Rectal smooth muscle tissue (tissue), 1 donor: ENCODE data around the gene STEAP3.

Experiments
- H3K27ac ChIP-seq: one replicate; pipeline ENCODE4 v1.7.0; 2013; ENCODE audit warnings: low read depth, low read length, inconsistent platforms
- H3K27me3 ChIP-seq: one replicate; pipeline ENCODE4 v1.7.0; 2013; ENCODE audit warnings: low read length; ENCODE audit not compliant: control insufficient read depth, insufficient read depth
- H3K36me3 ChIP-seq: one replicate; pipeline ENCODE4 v1.7.0; 2013; ENCODE audit warnings: low read length; ENCODE audit not compliant: control insufficient read depth, insufficient read depth
- H3K4me1 ChIP-seq: one replicate; pipeline ENCODE4 v1.7.0; 2013; ENCODE audit warnings: low read length; ENCODE audit not compliant: control insufficient read depth, insufficient read depth
- H3K4me3 ChIP-seq: one replicate; pipeline ENCODE4 v1.7.0; 2013; ENCODE audit warnings: low read length
- H3K9ac ChIP-seq: one replicate; pipeline ENCODE4 v1.7.0; 2013; ENCODE audit warnings: low read length

STEAP3 gene

DNA sequence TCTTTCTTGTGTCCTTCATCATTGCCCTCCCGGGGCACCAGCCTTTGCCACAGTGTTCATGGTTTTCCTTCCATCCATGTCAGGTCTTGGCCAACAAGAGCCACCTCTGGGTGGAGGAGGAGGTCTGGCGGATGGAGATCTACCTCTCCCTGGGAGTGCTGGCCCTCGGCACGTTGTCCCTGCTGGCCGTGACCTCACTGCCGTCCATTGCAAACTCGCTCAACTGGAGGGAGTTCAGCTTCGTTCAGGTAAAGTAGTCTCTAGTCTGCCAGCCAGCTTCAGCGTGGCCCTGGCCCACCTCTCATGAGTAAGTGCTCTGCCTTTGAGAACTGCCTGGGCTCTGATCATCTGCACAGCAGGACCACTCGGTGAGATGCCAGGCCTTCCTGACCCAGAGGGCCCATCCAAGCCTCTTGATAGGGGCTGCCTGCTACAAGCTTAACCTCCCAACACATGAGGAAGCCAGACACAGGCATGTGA lies 31.0 kb downstream of the STEAP3 start:
- Histone ChIP-seq H3K27me3 (no peaks in the 10 kb centered on the region), H3K27ac (no peak overlapping the region), H3K4me1 (no peaks in the 10 kb centered on the region), H3K36me3 (no peaks in the 10 kb centered on the region), H3K4me3 (no peak overlapping the region), H3K9ac (no peak overlapping the region)

DNA sequence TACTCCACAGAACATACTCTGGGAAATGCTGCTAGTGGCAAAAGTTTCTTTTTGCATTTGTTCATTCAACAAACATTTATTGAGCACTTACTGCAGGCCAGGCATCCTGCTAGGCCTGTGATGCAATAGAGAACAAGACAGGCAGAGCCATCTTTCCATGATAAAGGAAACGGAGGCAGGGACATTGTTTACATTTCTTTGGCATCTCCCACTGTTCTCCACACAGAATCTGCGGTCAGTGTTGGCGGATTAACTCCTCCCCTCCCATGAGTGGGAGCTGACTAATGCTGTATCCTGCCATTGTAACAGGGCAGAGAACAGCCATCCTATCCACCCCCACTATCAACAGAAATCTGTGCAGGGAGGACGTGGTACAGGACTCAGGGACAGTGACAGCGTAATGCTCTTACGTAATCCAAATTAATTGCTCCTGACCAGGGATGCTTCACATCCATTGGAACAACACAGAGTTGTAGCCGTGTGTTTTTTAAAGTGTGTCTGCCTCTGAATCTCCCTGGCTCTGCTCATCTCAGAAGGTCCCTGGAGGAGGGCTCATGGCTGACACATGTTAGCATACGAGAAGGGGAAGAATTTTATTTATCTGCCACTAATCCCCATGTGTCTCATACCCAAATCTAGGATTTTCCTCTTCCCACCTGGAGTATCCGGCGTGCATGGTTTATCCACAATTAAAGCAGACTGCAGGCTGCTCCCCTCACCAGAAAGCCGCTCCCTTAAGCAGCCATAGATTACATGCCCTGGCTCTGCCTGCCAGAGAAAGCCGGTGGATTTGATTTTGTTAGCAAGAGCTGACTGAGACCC lies 32.3 kb downstream of the STEAP3 start:
- no peaks in the 10 kb centered on the region for H3K4me1 ChIP-seq
- no peak overlapping the region for H3K9ac ChIP-seq
- no peak overlapping the region for H3K4me3 ChIP-seq
- no peaks in the 10 kb centered on the region for H3K27me3 ChIP-seq
- H3K27ac ChIP-seq = no peak overlapping the region
- no peaks in the 10 kb centered on the region for H3K36me3 ChIP-seq

DNA sequence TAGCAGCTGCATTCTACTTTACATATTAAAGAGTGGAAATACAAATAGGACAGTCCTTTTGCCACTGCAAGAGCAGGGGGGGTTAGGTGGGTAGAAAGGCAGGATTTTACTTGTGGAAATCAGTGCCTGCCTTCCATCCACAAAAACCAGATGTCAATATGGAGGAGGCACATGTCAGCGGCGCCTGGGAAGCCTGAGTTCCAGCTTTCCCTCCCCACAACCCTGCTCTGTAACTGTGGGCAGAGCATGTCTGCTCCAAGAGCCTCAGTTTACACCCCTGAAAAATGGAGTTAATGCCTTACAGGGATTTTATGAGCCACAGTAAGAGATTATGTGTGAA lies 32.9 kb downstream of the STEAP3 start:
- no peaks in the 10 kb centered on the region for H3K4me1 ChIP-seq
- H3K27me3 ChIP-seq = no peaks in the 10 kb centered on the region
- H3K36me3 ChIP-seq = no peaks in the 10 kb centered on the region
- H3K27ac ChIP-seq = no peak overlapping the region
- H3K9ac ChIP-seq = no peak overlapping the region
- no peak overlapping the region for H3K4me3 ChIP-seq

DNA sequence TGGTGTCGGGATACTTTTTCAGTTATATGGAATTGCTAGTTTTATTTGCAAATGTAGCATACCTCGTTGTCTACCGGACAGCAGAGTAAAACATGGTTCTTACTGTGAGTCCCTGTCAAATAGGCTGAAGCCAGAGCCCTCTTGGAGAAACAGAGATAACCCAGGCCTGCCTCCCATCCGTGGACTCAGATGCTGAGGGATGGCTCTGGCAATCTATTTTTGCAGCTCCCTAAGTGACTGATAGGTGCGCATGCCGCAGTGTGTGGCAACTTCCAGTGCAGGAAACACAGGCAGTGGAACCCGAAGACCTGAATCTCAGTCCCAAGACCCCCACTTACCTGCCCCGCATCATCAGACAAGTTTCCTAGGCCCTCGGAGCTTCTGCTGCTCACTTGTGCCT lies 33.6 kb downstream of the STEAP3 start:
- no peak overlapping the region for H3K4me3 ChIP-seq

DNA sequence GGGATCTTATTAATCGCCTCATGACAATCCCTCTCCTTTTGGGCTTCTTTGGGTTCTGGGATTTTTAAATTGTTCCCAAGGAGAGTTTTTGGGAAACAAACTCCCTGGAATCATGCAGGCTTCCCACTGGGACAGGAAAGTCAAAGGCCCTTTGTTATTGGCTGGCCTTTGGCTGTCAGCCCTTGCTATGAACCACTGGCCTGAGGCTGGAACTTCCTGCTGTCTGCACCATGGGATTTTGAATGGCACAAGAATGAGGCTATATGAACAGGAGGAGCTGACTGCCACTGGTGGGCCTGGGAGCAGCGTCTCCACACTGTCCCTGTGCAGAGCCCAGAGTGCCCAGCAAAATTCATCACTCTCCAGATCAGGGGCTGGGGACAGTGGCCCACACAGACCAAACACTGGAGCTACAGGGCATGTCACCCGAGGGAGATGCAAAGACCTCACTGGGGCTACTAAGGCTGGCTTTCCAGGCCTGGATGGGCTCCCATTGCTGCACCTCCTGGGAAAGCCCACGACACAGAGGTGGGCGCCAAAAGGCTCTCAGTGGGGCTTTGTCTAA lies 35.7 kb downstream of the STEAP3 start:
- Histone ChIP-seq H3K27me3 (no peaks in the 10 kb centered on the region), H3K4me1 (no peaks in the 10 kb centered on the region), H3K36me3 (no peaks in the 10 kb centered on the region), H3K4me3 (no peak overlapping the region), H3K27ac (no peak overlapping the region), H3K9ac (no peak overlapping the region)

More for the DNA sequence above, 33.6 kb downstream of the STEAP3 start:
- Histone ChIP-seq H3K9ac (no peak overlapping the region), H3K27ac (no peak overlapping the region), H3K27me3 (no peaks in the 10 kb centered on the region), H3K4me1 (no peaks in the 10 kb centered on the region), H3K36me3 (no peaks in the 10 kb centered on the region)

DNA sequence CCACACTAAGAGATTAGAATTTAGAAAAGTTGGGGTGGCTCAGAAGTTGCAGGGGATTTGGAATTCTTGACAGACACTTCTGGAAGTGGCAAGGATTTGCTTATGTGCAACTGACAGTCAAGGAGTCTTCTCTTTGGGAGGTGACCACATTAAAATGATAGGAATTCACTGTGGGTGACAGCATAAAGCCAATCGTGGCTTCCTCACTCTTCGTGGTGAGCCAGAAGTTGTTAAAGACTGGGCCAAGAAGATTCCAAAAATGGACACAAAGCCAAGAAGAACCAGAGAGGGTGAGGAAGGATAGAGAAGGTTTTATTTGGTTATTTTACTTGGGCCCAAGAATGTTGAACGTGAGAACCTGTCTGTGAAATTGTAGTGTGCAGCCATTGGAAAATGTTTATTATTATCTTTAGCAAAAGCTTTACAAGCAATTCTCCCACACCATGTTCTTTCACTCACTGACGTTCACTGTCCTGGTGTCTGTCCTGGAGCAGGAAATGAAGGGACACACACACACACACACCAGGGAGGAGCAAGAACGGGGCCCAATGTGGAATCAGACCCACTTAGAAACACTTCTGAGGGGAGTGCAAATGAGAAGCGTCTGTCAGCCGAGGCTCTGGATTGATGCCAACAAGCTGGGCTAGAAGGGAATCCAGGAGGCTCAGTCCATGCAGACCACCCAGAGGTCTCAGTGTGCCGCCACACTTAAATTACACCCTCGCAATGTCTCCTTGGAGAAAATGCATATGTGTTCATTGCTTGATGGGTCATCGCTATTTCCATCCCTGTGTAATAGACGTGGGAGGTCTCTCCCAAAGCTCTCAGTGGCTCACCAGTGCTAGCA lies 37.2 kb downstream of the STEAP3 start:
- Histone ChIP-seq H3K27me3 (no peaks in the 10 kb centered on the region), H3K4me3 (no peak overlapping the region), H3K4me1 (no peaks in the 10 kb centered on the region)

DNA sequence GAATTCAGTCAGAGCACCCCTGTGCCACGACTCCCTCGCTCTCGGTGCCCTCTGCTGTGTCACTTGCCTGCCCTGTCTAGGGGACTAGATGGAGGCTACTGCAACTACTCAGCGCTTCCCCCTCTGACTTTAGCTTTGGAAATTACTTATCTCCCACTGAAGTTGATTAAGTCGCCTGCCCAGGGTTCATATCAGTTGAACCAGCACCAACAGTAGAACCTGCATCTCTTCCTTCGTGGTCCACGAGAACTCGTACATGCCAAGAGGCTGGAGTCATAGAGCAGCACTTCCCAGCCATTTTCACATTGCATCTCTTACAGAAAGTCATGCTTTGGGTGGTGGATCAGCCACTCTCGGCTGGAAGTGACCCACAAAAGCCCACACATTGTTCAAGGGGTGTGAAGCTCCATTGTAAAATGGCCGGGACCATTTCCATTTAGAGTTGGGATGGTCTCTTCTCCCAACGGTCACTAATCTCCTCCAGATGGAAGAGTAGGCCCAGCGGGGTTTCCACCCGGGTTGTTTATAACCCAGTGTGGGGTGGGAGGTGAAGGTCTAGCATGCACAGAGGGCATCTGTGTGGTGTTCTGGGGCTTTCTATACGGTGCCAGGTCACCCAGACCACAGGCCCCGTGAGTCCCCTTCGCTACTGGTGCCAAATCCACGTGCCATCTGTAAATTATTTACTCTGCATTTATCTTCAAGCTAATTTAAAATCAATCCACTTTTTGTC lies 38.0 kb downstream of the STEAP3 start:
- H3K36me3 ChIP-seq = no peaks in the 10 kb centered on the region
- no peaks in the 10 kb centered on the region for H3K4me1 ChIP-seq
- no peak overlapping the region for H3K27ac ChIP-seq
- H3K27me3 ChIP-seq = no peaks in the 10 kb centered on the region
- no peak overlapping the region for H3K4me3 ChIP-seq
- H3K9ac ChIP-seq = no peak overlapping the region

More for the DNA sequence above, 37.2 kb downstream of the STEAP3 start:
- no peaks in the 10 kb centered on the region for H3K36me3 ChIP-seq
- H3K27ac ChIP-seq = no peak overlapping the region
- H3K9ac ChIP-seq = no peak overlapping the region

DNA sequence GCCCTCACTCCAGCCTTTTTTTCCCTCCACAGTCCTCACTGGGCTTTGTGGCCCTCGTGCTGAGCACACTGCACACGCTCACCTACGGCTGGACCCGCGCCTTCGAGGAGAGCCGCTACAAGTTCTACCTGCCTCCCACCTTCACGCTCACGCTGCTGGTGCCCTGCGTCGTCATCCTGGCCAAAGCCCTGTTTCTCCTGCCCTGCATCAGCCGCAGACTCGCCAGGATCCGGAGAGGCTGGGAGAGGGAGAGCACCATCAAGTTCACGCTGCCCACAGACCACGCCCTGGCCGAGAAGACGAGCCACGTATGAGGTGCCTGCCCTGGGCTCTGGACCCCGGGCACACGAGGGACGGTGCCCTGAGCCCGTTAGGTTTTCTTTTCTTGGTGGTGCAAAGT lies 39.4 kb downstream of the STEAP3 start:
- Histone ChIP-seq H3K36me3 (no peaks in the 10 kb centered on the region), H3K4me3 (no peak overlapping the region), H3K4me1 (no peaks in the 10 kb centered on the region), H3K27ac (no peak overlapping the region), H3K27me3 (no peaks in the 10 kb centered on the region), H3K9ac (no peak overlapping the region)

DNA sequence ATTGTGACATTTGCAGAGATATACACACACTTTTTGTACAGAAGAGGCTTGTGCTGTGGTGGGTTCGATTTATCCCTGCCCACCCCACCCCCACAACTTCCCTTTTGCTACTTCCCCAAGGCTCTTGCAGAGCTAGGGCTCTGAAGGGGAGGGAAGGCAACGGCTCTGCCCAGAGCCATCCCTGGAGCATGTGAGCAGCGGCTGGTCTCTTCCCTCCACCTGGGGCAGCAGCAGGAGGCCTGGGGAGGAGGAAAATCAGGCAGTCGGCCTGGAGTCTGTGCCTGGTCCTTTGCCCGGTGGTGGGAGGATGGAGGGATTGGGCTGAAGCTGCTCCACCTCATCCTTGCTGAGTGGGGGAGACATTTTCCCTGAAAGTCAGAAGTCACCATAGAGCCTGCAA lies 40.0 kb downstream of the STEAP3 start:
- Histone ChIP-seq H3K4me3 (no peak overlapping the region), H3K4me1 (no peaks in the 10 kb centered on the region), H3K27me3 (no peaks in the 10 kb centered on the region), H3K36me3 (no peaks in the 10 kb centered on the region), H3K27ac (no peak overlapping the region), H3K9ac (no peak overlapping the region)

DNA sequence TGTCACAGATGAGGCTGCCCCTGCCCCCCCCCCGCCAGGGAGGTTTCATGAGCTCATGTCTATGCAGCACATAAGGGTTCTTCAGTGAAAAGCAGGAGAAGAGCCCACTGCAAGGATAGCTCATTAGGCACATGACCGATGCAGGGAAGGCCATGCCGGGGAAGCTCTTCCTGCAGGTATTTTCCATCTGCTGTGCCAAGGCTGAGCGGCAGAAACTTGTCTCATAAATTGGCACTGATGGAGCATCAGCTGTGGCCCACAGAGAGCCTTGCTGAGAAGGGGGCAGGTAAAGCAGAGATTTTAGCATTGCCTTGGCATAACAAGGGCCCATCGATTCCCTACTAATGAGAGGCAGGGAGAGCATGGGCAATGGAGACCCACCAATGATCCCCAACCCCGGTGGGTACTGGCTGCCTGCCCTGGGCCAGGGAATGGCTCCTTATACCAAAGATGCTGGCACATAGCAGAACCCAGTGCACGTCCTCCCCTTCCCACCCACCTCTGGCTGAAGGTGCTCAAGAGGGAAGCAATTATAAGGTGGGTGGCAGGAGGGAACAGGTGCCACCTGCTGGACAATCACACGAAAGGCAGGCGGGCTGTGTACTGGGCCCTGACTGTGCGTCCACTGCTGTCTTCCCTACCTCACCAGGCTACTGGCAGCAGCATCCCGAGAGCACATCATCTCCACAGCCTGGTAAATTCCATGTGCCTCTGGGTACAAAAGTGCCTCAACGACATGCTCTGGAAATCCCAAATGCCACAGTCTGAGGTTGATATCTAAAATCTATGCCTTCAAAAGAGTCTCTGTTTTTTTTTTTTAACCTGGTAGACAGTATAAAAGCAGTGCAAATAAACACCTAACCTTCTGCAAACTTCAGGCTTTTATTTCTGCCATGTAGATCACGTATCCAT lies 41.4 kb downstream of the STEAP3 start:
- H3K27me3 ChIP-seq = no peaks in the 10 kb centered on the region
- H3K4me1 ChIP-seq = no peaks in the 10 kb centered on the region
- H3K4me3 ChIP-seq = no peak overlapping the region
- H3K9ac ChIP-seq = no peak overlapping the region
- H3K27ac ChIP-seq = no peak overlapping the region
- H3K36me3 ChIP-seq = no peaks in the 10 kb centered on the region

DNA sequence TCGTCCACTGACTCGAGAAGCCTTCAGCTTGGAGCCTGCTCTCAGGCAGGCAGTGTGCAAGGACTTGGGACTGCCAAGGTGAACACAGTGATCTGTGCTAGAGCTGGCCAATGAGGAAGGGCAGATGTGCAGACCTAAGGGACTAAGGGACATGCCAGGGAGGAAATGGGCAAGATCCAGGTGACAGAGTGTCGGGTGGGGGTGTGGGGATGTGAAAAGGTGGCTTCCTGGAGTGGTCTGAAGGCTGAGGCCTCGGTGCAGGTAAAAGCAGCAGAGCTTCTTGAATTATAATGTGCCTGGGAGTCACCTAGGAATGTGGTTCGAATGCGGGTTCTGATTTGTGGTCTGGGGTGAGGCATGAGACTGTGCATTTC lies 42.0 kb downstream of the STEAP3 start:
- Histone ChIP-seq H3K36me3 (no peaks in the 10 kb centered on the region), H3K4me3 (no peak overlapping the region), H3K27me3 (no peaks in the 10 kb centered on the region), H3K4me1 (no peaks in the 10 kb centered on the region), H3K27ac (no peak overlapping the region), H3K9ac (no peak overlapping the region)
